Mononuclear cell (primary cell): ENCODE data around the gene C6orf52. TPM values are rescaled to one million over a fixed set of nuclear protein-coding genes. Genes with fewer than 3 reads are reported as not detected.
A peak's percentile ranks its signal among the peaks of the same experiment; 100 is the strongest.
"Not testable (repeated sequence)": the region's sequence is repeated elsewhere in the genome, so short reads cannot be mapped to it uniquely, and the experiment has no call there.

Experiments
- H3K27me3 ChIP-seq: 2 replicates; pipeline ENCODE4 v1.6.0; 2011; ENCODE audit warnings: low read length, control low read depth; ENCODE audit not compliant: insufficient read depth
- H3K4me1 ChIP-seq: 2 replicates; pipeline ENCODE4 v1.5.1; 2011; ENCODE audit warnings: mild to moderate bottlenecking, low read length, control low read depth; ENCODE audit not compliant: insufficient read depth
- H3K4me3 ChIP-seq: 2 replicates; pipeline ENCODE4 v1.5.1; 2011; ENCODE audit warnings: mild to moderate bottlenecking, low read length, moderate library complexity
- H3K9me3 ChIP-seq: 2 replicates; pipeline ENCODE4 v1.5.1; 2011; ENCODE audit warnings: low read depth, mild to moderate bottlenecking, control low read depth, low read length
- total RNA-seq: library from RNA; depleted of rRNA; stranded (reverse); fragments of >200 nt; gene quantifications from one replicate; pipeline ENCODE4 v1.2.3, GENCODE V29; 2012

Gene C6orf52
- total RNA-seq, 1 donor, result not detected

DNA sequence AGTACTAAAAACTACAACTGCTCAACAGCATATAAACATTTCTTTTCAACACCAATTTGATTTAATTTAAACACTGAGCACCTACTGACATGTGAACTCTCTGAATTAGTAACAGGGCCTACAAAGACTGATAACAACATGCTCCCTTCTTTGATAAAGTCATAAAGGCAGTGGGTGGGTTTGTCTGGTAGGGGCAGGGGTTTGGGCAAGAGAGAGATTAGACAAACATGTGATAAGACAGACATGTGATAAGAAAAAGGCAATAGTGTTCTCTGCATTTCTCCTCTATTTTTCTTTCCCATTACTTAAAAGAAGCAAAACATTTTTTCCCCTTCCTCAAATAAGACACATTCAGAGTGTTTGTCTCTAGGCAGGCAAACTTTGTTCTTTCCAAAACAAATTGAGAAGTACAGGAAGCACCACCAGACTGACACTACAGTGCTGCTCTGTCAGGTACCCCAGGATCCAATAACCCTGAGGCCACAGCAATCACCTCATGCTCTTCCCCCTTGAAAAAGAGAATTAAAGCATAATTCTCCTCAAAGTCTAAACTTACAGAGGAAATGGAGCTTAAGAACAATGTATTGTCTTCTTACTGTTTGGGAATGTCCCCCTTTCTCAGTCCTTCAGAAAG is 11.9 kb downstream of the C6orf52 start:
- H3K9me3 ChIP-seq, result no peaks in the 10 kb centered on the region
- no peaks in the 10 kb centered on the region for H3K27me3 ChIP-seq
- H3K4me1 ChIP-seq, result peaks cover 13% of the 10 kb centered on the region
- no peak overlapping the region for H3K4me3 ChIP-seq

DNA sequence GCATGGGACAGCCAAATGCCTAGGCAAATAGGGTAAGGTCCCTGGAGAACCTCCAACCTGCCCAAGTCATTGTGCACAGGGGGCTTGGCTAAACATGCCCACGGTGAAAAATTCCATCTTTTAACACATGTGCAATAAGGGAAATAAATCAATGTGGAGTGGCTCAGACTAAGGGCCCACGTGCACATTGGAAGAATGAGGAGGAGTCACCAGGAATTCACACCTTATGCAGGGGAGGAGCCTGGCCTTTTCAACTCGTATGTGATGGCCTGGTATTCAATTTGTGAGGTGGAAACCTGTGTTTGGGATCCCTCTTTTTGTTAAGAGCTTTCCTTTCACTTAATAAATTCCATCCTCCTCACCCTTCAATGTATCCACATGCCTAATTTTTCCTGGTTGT is 12.6 kb downstream of the C6orf52 start:
- H3K27me3 ChIP-seq, result no peaks in the 10 kb centered on the region
- H3K9me3 ChIP-seq, result no peaks in the 10 kb centered on the region
- H3K4me1 ChIP-seq, result peaks cover 13% of the 10 kb centered on the region
- H3K4me3 ChIP-seq, result no peak overlapping the region

DNA sequence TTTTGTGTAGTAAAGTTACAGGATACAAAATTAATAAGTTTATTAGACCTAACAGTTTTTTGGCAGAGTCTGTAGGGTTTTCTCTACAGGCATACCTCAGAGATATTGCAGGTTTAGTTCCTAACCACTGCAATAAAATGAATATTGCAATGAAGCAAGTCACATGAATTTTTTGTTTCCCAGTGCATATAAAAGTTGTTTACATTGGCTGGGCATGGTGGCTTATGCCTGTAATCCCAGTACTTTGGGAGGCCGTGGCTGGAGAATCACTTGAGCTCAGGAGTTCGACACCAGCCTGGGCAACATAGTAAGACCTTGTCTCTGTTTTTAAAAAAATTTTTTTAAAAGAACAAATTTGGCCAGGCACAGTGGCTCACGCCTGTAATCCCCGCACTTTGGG is 16.0 kb downstream of the C6orf52 start:
- Histone ChIP-seq H3K4me3 (no peak overlapping the region), H3K27me3 (no peaks in the 10 kb centered on the region), H3K9me3 (no peaks in the 10 kb centered on the region), H3K4me1 (peaks cover 6% of the 10 kb centered on the region)

DNA sequence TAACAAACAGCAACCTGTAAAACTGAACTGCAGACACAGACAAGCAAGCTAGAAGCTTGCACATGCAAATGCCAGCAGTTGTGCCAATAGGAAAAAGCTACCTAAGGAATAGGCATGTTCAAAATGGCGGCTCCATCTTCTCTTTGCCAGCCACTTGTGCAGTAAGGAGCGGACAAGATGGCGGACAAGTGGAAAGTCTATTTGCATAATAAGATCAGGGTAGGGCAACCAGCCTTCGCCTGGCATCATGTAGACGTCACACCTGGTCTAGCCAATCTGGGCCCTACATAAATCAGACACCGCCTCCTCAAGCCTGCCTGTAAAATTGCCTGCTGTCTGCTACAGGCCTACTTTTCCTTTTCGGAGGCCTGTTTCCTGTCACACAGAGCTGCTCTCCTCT is 18.0 kb downstream of the C6orf52 start:
- Histone ChIP-seq H3K4me1 (no peaks in the 10 kb centered on the region), H3K9me3 (no peaks in the 10 kb centered on the region), H3K27me3 (no peaks in the 10 kb centered on the region), H3K4me3 (no peak overlapping the region)

DNA sequence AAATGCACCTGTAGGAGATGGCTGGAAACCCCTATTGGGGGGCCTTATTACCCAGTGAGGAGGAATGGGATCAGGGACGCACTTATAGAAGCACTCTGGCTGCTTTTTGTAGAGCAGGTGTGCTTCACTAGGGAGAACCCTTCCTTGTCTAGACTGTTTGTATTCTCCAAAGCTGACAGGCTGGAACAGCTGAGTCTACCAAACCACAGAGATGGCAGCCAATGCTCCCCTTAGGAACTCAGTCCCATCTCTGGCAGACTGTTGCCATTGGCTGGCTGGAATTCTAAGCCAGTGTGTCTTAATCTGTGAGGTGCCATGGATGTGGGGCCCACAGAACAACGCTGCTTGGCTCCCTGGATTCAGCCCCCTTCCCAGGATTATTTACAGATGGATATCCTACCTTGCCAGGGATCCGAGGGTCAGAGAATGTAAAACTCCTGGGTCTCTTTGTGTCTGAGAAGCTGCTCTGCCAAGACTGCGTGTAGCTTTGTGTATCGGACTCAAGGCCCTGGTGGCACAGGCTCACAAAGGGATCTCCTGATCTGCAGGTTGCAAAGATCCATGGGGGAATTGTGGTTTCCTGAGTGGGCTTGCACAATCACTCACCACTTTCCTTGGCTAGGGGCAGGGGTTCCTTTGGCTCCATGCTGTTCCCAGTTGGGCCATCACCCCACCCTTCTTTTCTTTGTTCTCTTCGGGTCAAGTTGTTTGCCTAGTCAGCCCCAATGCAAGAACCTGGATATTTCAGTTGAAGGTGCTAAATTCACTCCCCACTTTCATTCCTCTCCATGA is 26.1 kb downstream of the C6orf52 start:
- no peaks in the 10 kb centered on the region for H3K4me1 ChIP-seq
- no peaks in the 10 kb centered on the region for H3K27me3 ChIP-seq
- H3K9me3 ChIP-seq, result no peaks in the 10 kb centered on the region
- H3K4me3 ChIP-seq, result no peak overlapping the region

DNA sequence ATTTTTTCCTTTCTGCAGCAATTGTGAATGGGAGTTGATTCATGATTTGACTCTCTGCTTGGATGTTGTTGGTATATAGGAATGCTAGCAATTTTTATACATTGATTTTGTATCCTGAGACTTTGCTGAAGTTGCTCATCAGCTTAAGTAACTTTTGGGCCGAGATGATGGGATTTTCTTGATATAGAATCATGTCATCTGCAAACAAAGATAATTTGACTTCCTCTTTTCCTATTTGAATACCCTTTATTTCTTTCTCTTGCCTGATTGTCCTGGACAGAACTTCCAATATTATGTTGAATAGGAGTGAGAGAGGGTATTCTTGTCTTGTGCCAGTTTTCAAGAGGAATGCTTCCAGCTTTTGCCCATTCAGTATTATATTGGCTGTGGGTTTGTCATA is 28.8 kb downstream of the C6orf52 start:
- H3K4me1 ChIP-seq, H3K9me3 ChIP-seq, H3K27me3 ChIP-seq, H3K4me3 ChIP-seq: not testable (repeated sequence)

DNA sequence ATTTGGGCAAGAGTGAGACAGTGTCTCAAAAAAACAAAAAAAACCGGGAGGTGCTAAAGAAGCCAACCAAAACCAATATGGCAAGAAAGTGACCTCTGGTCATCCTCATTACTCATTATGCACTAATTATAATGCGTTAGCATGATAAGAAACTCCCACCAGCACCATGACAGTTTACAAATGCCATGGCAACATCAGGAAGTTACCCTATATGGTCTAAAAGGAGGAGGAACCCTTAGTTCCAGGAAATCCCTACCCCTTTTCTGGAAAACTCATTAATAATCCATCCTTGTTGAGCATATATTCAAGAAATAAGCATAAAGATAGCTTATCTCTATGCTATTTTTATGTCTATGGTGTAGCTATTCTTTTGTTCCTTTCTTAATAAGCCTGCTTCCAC is 31.7 kb downstream of the C6orf52 start:
- Histone ChIP-seq H3K4me1 (no peaks in the 10 kb centered on the region), H3K4me3 (no peak overlapping the region), H3K27me3 (no peaks in the 10 kb centered on the region), H3K9me3 (no peaks in the 10 kb centered on the region)

DNA sequence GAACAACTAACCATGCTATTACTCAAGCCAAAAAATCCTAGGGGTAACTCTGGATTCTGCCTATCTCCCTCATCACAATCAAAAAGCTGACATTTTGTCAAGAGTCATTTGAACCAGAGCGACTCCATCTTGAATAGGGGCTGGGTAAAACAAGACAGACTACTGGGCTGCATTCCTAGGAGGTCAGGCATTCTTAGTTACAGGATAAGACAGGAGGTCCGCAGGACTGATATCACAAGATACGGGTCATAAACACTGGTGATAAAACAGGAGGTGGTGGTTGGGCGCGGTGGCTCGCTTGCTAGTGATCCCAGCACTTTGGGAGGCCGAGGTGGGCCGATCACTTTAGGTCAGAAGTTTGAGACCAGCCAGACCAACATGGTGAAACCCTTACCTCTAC is 32.2 kb downstream of the C6orf52 start:
- Histone ChIP-seq H3K9me3 (no peaks in the 10 kb centered on the region), H3K27me3 (no peaks in the 10 kb centered on the region), H3K4me1 (no peaks in the 10 kb centered on the region), H3K4me3 (no peak overlapping the region)

DNA sequence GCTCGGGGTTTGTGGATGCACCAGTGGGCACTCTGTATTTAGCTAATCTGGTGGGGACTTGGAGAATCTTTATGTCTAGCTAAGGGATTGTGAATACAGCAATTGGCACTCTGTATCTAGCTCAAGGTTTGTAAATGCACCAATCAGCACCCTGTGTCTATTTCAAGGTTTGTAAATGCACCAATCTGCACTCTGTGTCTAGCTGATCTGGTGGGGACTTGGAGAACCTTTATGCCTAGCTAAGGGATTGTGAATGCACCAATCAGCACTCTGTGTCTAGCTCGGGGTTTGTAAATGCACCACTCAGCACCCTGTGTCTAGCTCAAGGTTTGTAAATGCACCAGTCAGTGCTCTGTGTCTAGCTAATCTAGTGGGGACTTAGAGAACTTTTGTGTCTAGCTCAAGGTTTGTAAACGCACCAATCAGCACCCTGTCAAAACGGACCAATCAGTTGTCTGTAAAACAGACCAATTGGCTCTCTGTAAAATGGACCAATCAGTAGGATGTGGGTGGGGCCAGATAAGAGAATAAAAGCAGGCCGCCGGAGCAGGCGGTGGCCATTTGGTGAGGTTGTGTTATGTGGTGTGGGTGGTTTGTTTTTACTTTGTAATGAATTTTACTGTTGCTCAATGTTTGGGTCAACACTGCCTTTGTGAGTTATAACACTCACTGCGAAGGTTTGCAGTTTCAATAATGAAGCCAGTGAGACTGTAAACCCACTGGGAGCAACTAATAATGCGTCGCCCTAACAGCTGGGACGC is 33.8 kb downstream of the C6orf52 start:
- H3K9me3 ChIP-seq, H3K4me3 ChIP-seq, H3K4me1 ChIP-seq, H3K27me3 ChIP-seq: not testable (repeated sequence)

DNA sequence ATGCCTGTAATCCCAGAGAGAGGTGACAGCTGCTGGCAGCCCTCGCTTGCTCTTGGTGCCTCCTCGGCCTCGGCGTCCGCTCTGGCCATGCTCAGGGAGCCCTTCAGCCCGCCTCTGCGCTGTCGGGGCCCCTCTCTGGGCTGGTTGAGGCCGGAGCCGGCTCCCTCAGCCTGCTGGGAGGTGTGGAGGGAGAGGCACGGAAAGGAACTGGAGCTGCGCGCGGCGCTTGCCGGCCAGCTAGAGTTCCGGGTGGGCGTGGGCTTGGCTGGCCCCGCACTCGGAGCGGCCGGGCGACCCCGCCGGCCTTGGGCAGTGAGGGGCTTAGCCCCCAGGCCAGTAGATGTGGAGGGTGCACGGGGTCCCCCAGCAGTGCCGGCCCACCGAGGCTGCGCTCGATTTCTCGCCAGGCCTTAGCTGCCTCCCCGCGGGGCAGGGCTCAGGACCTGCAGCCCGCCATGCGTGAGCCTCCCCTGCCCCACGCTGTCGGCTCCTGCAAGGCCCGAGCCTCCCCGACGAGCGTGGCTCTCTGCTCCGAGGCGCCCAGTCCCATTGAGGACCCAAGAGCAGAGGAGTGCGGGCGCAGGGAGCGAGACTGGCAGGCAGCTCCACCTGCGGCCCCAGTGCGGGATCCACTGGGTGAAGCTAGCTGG is 34.6 kb downstream of the C6orf52 start:
- Histone ChIP-seq H3K4me3 (peak overlapping the region; percentile 12), H3K27me3 (peaks cover 3% of the 10 kb centered on the region), H3K4me1 (peaks cover 14% of the 10 kb centered on the region), H3K9me3 (no peaks in the 10 kb centered on the region)

DNA sequence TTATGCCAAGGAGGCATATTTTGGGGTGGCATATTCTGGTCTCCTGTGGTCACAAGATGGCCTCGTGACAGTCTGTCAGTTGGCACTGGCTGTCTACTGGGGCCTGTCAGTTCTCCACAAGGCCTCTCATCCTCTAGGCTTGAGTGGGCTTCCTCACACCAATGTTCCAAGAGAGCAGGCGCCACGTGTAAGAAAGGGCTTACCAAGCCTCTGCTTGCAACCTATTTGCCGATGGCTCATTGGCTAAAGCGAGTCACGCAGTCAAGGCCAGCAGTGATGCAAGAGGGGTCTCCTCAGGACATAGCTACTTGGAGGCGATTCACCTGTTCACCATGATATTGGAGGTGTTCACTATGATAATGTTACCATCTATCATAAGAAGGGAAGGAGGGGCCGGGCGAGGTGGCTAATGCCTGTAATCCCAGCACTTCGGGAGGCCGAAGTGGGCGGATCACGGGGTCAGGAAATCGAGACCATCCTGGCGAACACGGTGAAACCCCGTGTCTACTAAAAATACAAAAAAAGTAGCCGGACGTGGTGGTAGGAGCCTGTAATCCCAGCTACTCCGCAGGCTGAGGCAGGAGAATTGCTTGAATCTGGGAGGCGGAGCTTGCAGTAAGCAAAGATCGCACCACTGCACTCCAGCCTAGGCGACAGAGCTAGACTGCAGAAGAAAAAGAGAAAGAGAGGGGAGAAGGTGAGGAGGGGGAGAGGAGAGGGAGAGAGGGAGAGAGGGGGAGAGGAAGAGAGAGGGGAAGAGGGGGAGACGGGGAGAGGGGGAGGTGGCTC is 35.3 kb downstream of the C6orf52 start:
- H3K9me3 ChIP-seq, result no peaks in the 10 kb centered on the region
- H3K4me3 ChIP-seq, result peak overlapping the region; percentile 12
- peaks cover 9% of the 10 kb centered on the region for H3K27me3 ChIP-seq
- H3K4me1 ChIP-seq, result peaks cover 14% of the 10 kb centered on the region

DNA sequence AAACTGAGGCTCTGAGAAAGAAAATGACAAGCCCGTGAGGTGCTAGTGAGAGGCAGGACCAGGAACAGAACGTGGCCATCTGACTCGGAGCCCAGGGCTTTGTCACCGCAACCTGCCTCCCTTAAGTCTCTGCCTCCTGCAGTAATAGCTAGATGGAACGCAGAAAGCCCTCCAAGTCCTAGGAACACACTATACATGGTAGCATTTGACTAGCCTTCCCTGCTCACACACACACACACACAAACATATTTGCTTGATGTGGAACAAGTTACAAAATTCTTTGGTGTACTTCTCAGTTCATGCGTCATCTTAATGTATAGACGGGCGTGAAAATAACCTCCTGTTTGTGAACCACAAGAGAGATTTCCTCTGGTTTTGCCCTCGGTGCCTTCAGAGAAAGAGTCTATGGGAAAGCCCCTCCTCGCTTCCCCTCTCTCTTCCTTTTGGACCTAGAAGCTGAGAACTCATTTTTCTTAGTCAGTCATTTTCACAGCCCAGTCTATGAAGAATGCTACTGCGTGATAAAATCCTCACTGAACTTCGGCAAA is 38.8 kb downstream of the C6orf52 start:
- no peaks in the 10 kb centered on the region for H3K9me3 ChIP-seq
- peaks cover 14% of the 10 kb centered on the region for H3K4me1 ChIP-seq
- peaks cover 10% of the 10 kb centered on the region for H3K27me3 ChIP-seq
- H3K4me3 ChIP-seq, result no peak overlapping the region

DNA sequence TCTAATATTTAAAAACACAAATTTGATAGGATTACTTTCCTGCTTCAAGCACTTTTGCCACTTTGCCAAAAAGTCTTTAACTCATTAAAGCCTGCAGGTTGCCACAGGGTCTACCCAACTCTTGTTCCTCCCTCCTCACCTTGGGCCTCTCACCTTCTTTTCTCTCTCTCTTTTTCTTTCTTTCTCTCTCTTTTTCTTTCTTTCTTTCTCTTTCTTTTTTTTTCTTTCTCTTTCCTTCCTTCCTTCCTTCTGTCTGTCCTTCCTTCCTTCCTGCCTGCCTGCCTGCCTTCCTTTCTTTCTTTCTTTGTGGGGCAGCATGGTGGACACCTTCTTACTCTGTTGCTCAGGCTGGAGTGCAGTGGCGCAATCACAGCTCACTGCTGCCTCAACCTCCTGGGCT is 50.2 kb downstream of the C6orf52 start:
- H3K4me1 ChIP-seq, result peaks cover 27% of the 10 kb centered on the region
- H3K27me3 ChIP-seq, result no peaks in the 10 kb centered on the region
- H3K9me3 ChIP-seq, result no peaks in the 10 kb centered on the region
- H3K4me3 ChIP-seq, result no peak overlapping the region

DNA sequence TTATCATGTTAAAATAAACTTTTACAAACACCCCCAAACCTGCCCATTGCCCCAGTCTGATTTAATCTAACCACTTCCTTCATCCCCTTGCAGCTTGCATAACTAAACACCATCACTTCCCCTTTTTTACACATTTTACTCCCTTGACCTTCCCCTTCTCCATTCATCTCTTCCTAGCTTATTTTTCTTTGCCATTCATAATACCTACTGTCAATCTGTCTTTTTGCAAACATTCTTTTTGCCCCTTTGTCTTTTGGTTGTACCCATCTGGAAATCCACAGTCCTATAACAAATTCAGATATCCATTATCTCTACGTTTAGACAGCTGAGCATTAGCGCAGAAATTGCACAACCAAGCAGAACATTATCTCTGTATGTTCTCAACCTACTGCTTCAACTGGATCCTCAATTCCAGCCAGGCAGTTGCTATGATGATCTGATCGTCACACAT is 51.2 kb downstream of the C6orf52 start:
- H3K27me3 ChIP-seq, result no peaks in the 10 kb centered on the region
- peaks cover 27% of the 10 kb centered on the region for H3K4me1 ChIP-seq
- no peak overlapping the region for H3K4me3 ChIP-seq
- no peaks in the 10 kb centered on the region for H3K9me3 ChIP-seq
